B cell (primary cell): ENCODE measurements around the gene WFS1.

Source experiments
- CTCF ChIP-seq: fragments of 200-600 bp; IDR thresholded peaks from one replicate; pipeline ENCODE4 v1.8.0; 2022; ENCODE audit warnings: antibody characterized with exemption, mild to moderate bottlenecking
- EZH2 ChIP-seq: IDR thresholded peaks from 2 replicates; pipeline ENCODE4 v1.6.1; 2012; ENCODE audit warnings: borderline replicate concordance, low read depth, mild to moderate bottlenecking, moderate library complexity, low read length; ENCODE audit not compliant: insufficient read depth, poor library complexity, severe bottlenecking

- TF ChIP-seq CTCF (no peak), EZH2 (no peak)
These were observed 50.0 kb downstream of the WFS1 start for GRCh38 chr4:6319530-6320150.
